Measurements from ENCODE around the gene ARPC2. TPM values are rescaled to one million over a fixed set of nuclear protein-coding genes. Genes with fewer than 3 reads are reported as not detected.
"Not testable (repeated sequence)": the region's sequence is repeated elsewhere in the genome, so short reads cannot be mapped to it uniquely, and the experiment has no call there.

Gene ARPC2
- total RNA-seq, 1 experiment from 2014 or later = 213 TPM

GRCh38 chr2:218169757-218170546 lies 47.0 kb upstream of the ARPC2 start:
- Histone ChIP-seq H3K79me2 (ENCODE audit: low read length) (no peaks in the 10 kb centered on the region), H3K9me2 (replicated peaks; ENCODE audit: low read length) (no peaks in the 10 kb centered on the region), H4K20me1 (ENCODE audit: low read length) (no peaks in the 10 kb centered on the region), H3K4me1 (ENCODE audit: insufficient read depth, low read length) (peaks cover 7% of the 10 kb centered on the region; the same call in 1 of the 2 replicates), H3K9ac (ENCODE audit: low read length) (no peak overlapping the region), H3K36me3 (ENCODE audit: low read depth, low read length) (no peaks in the 10 kb centered on the region), H2AFZ (ENCODE audit: low read length) (no peak overlapping the region), H3F3A (ENCODE audit: low read length, unreplicated experiment) (no peaks in the 10 kb centered on the region), H3K4me2 (ENCODE audit: low read length) (no peak overlapping the region), H3K27ac (ENCODE audit: low read length) (no peak overlapping the region), H3K9me3 (ENCODE audit: low read length) (no peaks in the 10 kb centered on the region), H3K4me3 (ENCODE audit: low read length) (no peak overlapping the region), H3K27me3 (ENCODE audit: low read length) (peaks cover 7% of the 10 kb centered on the region)
- DNase-seq = no peak
- ChIA-PET POLR2A (ENCODE audit: unreplicated experiment) (no interaction called here), CTCF (interaction anchor here (0.6 kb wide), 1 partner anchor 92 kb away, joined by 3 read pairs; no protein-coding TSS in a partner anchor)
- no peak for ATAC-seq
- intact Hi-C loops (cut with micrococcal nuclease) = no loop called here
- TF ChIP-seq EZH2 (IDR thresholded peaks at IDR 0.05; ENCODE audit: low read length, unreplicated experiment) = no peak
- no peak for TF ChIP-seq CTCF (conservative IDR thresholded peaks at IDR 0.05; ENCODE audit: low read depth, low read length)
- TF ChIP-seq EZH2phosphoT487 (IDR thresholded peaks at IDR 0.05; ENCODE audit: borderline replicate concordance, low read length) = no peak
- no TSS peak for BruUV-seq (replicated peaks)

GRCh38 chr2:218171744-218172143 lies 45.2 kb upstream of the ARPC2 start:
- H3K79me2 ChIP-seq (ENCODE audit: low read length); H3F3A ChIP-seq (ENCODE audit: low read length, unreplicated experiment); H2AFZ ChIP-seq (ENCODE audit: low read length); H3K9ac ChIP-seq (ENCODE audit: low read length); H3K9me3 ChIP-seq (ENCODE audit: low read length); H3K27me3 ChIP-seq (ENCODE audit: low read length); H4K20me1 ChIP-seq (ENCODE audit: low read length); H3K9me2 ChIP-seq (replicated peaks; ENCODE audit: low read length); intact Hi-C loops (cut with micrococcal nuclease); H3K4me1 ChIP-seq (ENCODE audit: insufficient read depth, low read length); BruUV-seq (replicated peaks); DNase-seq; H3K36me3 ChIP-seq (ENCODE audit: low read depth, low read length); CTCF ChIA-PET; H3K4me2 ChIP-seq (ENCODE audit: low read length); H3K4me3 ChIP-seq (ENCODE audit: low read length); ATAC-seq; H3K27ac ChIP-seq (ENCODE audit: low read length); POLR2A ChIA-PET (ENCODE audit: unreplicated experiment): not testable (repeated sequence)

GRCh38 chr2:218172845-218173244 lies 44.1 kb upstream of the ARPC2 start:
- ATAC-seq = no peak
- intact Hi-C loops (cut with micrococcal nuclease) = no loop called here

More at GRCh38 chr2:218172845-218173244, 44.1 kb upstream of the ARPC2 start:
- Histone ChIP-seq H3K79me2 (ENCODE audit: low read length) (no peaks in the 10 kb centered on the region), H3F3A (ENCODE audit: low read length, unreplicated experiment) (no peaks in the 10 kb centered on the region), H4K20me1 (ENCODE audit: low read length) (no peaks in the 10 kb centered on the region), H3K27ac (ENCODE audit: low read length) (no peak overlapping the region), H3K9me2 (replicated peaks; ENCODE audit: low read length) (no peaks in the 10 kb centered on the region), H3K4me3 (ENCODE audit: low read length) (no peak overlapping the region), H3K9me3 (ENCODE audit: low read length) (no peaks in the 10 kb centered on the region), H3K4me2 (ENCODE audit: low read length) (no peak overlapping the region), H3K36me3 (ENCODE audit: low read depth, low read length) (no peaks in the 10 kb centered on the region), H2AFZ (ENCODE audit: low read length) (no peak overlapping the region), H3K4me1 (ENCODE audit: insufficient read depth, low read length) (no peaks in the 10 kb centered on the region), H3K9ac (ENCODE audit: low read length) (no peak overlapping the region), H3K27me3 (ENCODE audit: low read length) (no peaks in the 10 kb centered on the region)
- ChIA-PET POLR2A (ENCODE audit: unreplicated experiment) (no interaction called here), CTCF (interaction anchor here (0.6 kb wide), 1 partner anchor 1674 kb away, joined by 4 read pairs; the partner anchor contains the start of gene RPL37A)
- no TSS peak for BruUV-seq (replicated peaks)
- DNase-seq = no peak
- no peak for TF ChIP-seq EZH2phosphoT487 (IDR thresholded peaks at IDR 0.05; ENCODE audit: borderline replicate concordance, low read length)
- TF ChIP-seq EZH2 (IDR thresholded peaks at IDR 0.05; ENCODE audit: low read length, unreplicated experiment) = no peak
- no peak for TF ChIP-seq CTCF (conservative IDR thresholded peaks at IDR 0.05; ENCODE audit: low read depth, low read length)
